Stimulated activated CD4-positive, alpha-beta T cell treated with anti-CD3 and anti-CD28 coated beads, TNF-alpha, amount 100 ng/mL, for 4 hours (primary cell): ENCODE data around the gene SMAD5.

ENCODE experiments used
- DNase-seq, 3 experiments: peaks; one replicate each; pipeline ENCODE4 v3.0.0-alpha.2; 2020; ENCODE audit warnings: low read depth in 3 of 3

Gene SMAD5

GRCh38 chr5:136115183-136115865 lies 17.3 kb upstream of the SMAD5 start:
- DNase-seq: no peak

- no peak for DNase-seq
These were observed 12.1 kb upstream of the SMAD5 start for GRCh38 chr5:136120529-136120928.

GRCh38 chr5:136123236-136123768 lies 9.3 kb upstream of the SMAD5 start:
- DNase-seq: no peak

GRCh38 chr5:136127560-136127959 lies 5.1 kb upstream of the SMAD5 start:
- DNase-seq: no peak

GRCh38 chr5:136128481-136128880 lies 4.2 kb upstream of the SMAD5 start:
- DNase-seq: no peak

GRCh38 chr5:136129445-136129844 lies 3.2 kb upstream of the SMAD5 start:
- DNase-seq: no peak

- DNase-seq: no peak
These were observed 2.1 kb upstream of the SMAD5 start for GRCh38 chr5:136130581-136130980.

GRCh38 chr5:136132087-136132486 lies 558 bp upstream of the SMAD5 start:
- DNase-seq: no peak

GRCh38 chr5:136133222-136133921 lies 727 bp downstream of the SMAD5 start:
- no peak for DNase-seq

- DNase-seq: no peak
These were observed 1.3 kb downstream of the SMAD5 start for GRCh38 chr5:136133922-136134379.

- no peak for DNase-seq
These were observed 2.0 kb downstream of the SMAD5 start for GRCh38 chr5:136134653-136135052.

GRCh38 chr5:136135536-136135935 lies 2.9 kb downstream of the SMAD5 start:
- no peak for DNase-seq

GRCh38 chr5:136137497-136138220 lies 5.0 kb downstream of the SMAD5 start:
- no peak for DNase-seq

GRCh38 chr5:136141561-136141960 lies 8.9 kb downstream of the SMAD5 start:
- DNase-seq: no peak

- no peak for DNase-seq
These were observed 10.7 kb downstream of the SMAD5 start for GRCh38 chr5:136143312-136143711.

GRCh38 chr5:136143763-136144162 lies 11.1 kb downstream of the SMAD5 start:
- DNase-seq: no peak

- no peak for DNase-seq
These were observed 12.4 kb downstream of the SMAD5 start for GRCh38 chr5:136145030-136145429.

- no peak for DNase-seq
These were observed 13.6 kb downstream of the SMAD5 start for GRCh38 chr5:136146201-136146600.

GRCh38 chr5:136147632-136148031 lies 15.0 kb downstream of the SMAD5 start:
- no peak for DNase-seq

- DNase-seq: no peak
These were observed 17.2 kb downstream of the SMAD5 start for GRCh38 chr5:136149891-136150290.

GRCh38 chr5:136153581-136154236 lies 21.1 kb downstream of the SMAD5 start:
- no peak for DNase-seq

GRCh38 chr5:136155078-136155477 lies 22.4 kb downstream of the SMAD5 start:
- no peak for DNase-seq
